ENCODE results near the gene CNBP.

DNA sequence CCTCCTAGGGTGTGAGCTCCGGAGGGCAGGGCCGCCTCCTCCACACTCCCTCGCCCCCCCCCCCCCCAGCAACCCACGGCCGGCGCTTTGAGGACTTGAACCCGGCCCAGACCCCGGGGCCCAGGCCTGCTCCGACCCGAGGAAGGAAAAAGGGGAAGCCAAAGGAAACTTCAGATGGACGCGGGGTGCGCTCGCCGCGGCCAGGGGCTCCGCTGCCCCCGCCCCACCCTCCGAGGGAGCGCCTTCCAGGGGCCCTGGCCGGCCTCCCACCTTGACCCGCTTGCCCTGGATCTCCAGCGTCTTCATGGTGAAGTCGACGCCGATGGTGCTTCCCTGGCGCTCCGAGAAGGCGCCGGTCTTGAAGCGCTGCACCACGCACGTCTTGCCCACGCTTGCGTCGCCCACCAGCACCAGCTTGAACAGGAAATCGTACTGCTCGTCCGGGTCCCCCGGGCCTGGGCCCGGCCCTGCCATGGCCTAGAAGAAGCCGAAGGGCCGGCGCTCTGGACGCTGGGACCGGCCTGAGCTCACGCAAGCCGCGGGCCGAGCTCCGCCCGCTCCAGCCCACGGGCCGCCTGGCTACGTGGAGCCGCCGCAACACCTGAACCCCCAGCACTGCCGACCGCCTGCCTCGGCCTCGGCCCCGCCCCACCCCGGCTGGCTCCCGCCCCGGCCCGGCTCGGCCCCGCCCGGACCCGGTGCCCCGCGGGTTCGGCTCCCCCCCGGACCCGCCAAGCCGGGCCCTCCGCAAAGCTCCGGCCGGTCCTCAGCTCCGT, 62.5 kb downstream of the CNBP start:
- TF ChIP-seq, protein P1, sequence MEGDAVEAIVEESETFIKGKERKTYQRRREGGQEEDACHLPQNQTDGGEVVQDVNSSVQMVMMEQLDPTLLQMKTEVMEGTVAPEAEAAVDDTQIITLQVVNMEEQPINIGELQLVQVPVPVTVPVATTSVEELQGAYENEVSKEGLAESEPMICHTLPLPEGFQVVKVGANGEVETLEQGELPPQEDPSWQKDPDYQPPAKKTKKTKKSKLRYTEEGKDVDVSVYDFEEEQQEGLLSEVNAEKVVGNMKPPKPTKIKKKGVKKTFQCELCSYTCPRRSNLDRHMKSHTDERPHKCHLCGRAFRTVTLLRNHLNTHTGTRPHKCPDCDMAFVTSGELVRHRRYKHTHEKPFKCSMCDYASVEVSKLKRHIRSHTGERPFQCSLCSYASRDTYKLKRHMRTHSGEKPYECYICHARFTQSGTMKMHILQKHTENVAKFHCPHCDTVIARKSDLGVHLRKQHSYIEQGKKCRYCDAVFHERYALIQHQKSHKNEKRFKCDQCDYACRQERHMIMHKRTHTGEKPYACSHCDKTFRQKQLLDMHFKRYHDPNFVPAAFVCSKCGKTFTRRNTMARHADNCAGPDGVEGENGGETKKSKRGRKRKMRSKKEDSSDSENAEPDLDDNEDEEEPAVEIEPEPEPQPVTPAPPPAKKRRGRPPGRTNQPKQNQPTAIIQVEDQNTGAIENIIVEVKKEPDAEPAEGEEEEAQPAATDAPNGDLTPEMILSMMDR (IDR thresholded peaks at IDR 0.05; ENCODE audit: low read depth, low read length) = no peak
- no peak for TF ChIP-seq EZH2phosphoT487 (IDR thresholded peaks at IDR 0.05; ENCODE audit: low read depth)

Data from OCI-LY3 (cell line).